ENCODE data around the gene FNDC10. TPM values are rescaled to one million over a fixed set of nuclear protein-coding genes. Genes with fewer than 3 reads are reported as not detected.

FNDC10 gene
- total and polyA plus RNA-seq, 9 of the 15 experiments (the other 6 are each of a cell fraction or from before 2014, with no cell fraction given) = 0.08 to 6.3 (median 1.6) TPM

GRCh38 chr1:1621173-1622009, 21.5 kb upstream of the FNDC10 start (continued):
- no peak for TF ChIP-seq ZBTB40 (IDR thresholded peaks at IDR 0.05)
- no peak for TF ChIP-seq ZBTB40 (CRISPR knock-in tag; IDR thresholded peaks at IDR 0.05)
- TF ChIP-seq LEF1 (IDR thresholded peaks at IDR 0.05) = no peak
- TF ChIP-seq ZNF253 (CRISPR knock-in tag; conservative IDR thresholded peaks at IDR 0.05) = no peak
- TF ChIP-seq ESRRA (IDR thresholded peaks at IDR 0.05; ENCODE audit: borderline replicate concordance, low read depth) = no peak
- no peak for TF ChIP-seq ZNF280B (CRISPR knock-in tag; IDR thresholded peaks at IDR 0.05)
- TF ChIP-seq NFIC (IDR thresholded peaks at IDR 0.05) = no peak
- TF ChIP-seq ZFP91 (CRISPR knock-in tag; IDR thresholded peaks at IDR 0.05) = no peak

Data from K562 (cell line).